H9 (cell line): ENCODE results near the gene COL19A1. TPM values are rescaled to one million over a fixed set of nuclear protein-coding genes. Genes with fewer than 3 reads are reported as not detected.

Source experiments
- DNase-seq: peaks from one replicate; pipeline ENCODE4 v3.0.0-alpha.2; 2017
- H2AFZ ChIP-seq: one replicate; pipeline ENCODE4 v1.6.1; 2013; ENCODE audit warnings: mild to moderate bottlenecking, low read length, control low read depth, moderate library complexity
- H2AK5ac ChIP-seq: 2 replicates; pipeline ENCODE4 v1.6.1; 2013; ENCODE audit warnings: low read length, control low read depth, mixed read lengths; ENCODE audit not compliant: insufficient read length
- H2BK120ac ChIP-seq: one replicate; pipeline ENCODE4 v1.6.1; 2013; ENCODE audit warnings: low read depth, mild to moderate bottlenecking, low read length, control low read depth, inconsistent platforms; ENCODE audit not compliant: poor library complexity, severe bottlenecking
- H2BK12ac ChIP-seq: 2 replicates; pipeline ENCODE4 v1.6.1; 2013; ENCODE audit warnings: low read length, control low read depth, mixed read lengths, low read depth; ENCODE audit not compliant: insufficient read length
- H2BK15ac ChIP-seq: 2 replicates; pipeline ENCODE4 v1.6.1; 2013; ENCODE audit warnings: low read depth, low read length, control low read depth
- H2BK20ac ChIP-seq: one replicate; pipeline ENCODE4 v1.6.1; 2013; ENCODE audit warnings: low read depth, mild to moderate bottlenecking, low read length, control low read depth, inconsistent platforms; ENCODE audit not compliant: poor library complexity, severe bottlenecking
- H2BK5ac ChIP-seq: 2 replicates; pipeline ENCODE4 v1.6.1; 2013; ENCODE audit warnings: low read length, control low read depth, mixed read lengths; ENCODE audit not compliant: insufficient read length
- H3K14ac ChIP-seq: 2 replicates; pipeline ENCODE4 v1.6.1; 2013; ENCODE audit warnings: low read length, control low read depth; ENCODE audit not compliant: insufficient read depth
- H3K18ac ChIP-seq: 2 replicates; pipeline ENCODE4 v1.6.1; 2013; ENCODE audit warnings: low read depth, mild to moderate bottlenecking, mixed read lengths, low read length, control low read depth; ENCODE audit not compliant: insufficient read length
- H3K23ac ChIP-seq: 2 replicates; pipeline ENCODE4 v1.6.1; 2013; ENCODE audit warnings: low read length, control low read depth, mixed read lengths, low read depth; ENCODE audit not compliant: insufficient read length
- H3K23me2 ChIP-seq: 2 replicates; pipeline ENCODE4 v1.6.1; 2013; ENCODE audit warnings: low read depth, mild to moderate bottlenecking, mixed read lengths, low read length, control low read depth; ENCODE audit not compliant: insufficient read length, poor library complexity, severe bottlenecking
- H3K27ac ChIP-seq: 2 replicates; pipeline ENCODE4 v1.5.1; 2013; ENCODE audit warnings: low read length, control low read depth, mixed read lengths, low read depth; ENCODE audit not compliant: insufficient read length
- H3K27me3 ChIP-seq: 2 replicates; pipeline ENCODE4 v1.6.1; 2013; ENCODE audit warnings: low read length, control low read depth, inconsistent platforms; ENCODE audit not compliant: insufficient read depth
- H3K4ac ChIP-seq: 2 replicates; pipeline ENCODE4 v1.6.1; 2013; ENCODE audit warnings: low read depth, mild to moderate bottlenecking, control low read depth, inconsistent platforms, low read length, moderate library complexity
- H3K4me1 ChIP-seq: 2 replicates; pipeline ENCODE4 v1.6.1; 2013; ENCODE audit warnings: low read length, control low read depth, inconsistent platforms; ENCODE audit not compliant: insufficient read depth
- H3K4me2 ChIP-seq: 2 replicates; pipeline ENCODE4 v1.6.1; 2013; ENCODE audit warnings: low read length, control low read depth, mixed read lengths; ENCODE audit not compliant: insufficient read length, insufficient read depth
- H3K56ac ChIP-seq: 2 replicates; pipeline ENCODE4 v1.6.1; 2013; ENCODE audit warnings: low read depth, mild to moderate bottlenecking, mixed read lengths, low read length, control low read depth; ENCODE audit not compliant: insufficient read length
- H3K79me1 ChIP-seq: 2 replicates; pipeline ENCODE4 v1.6.1; 2013; ENCODE audit warnings: low read depth, mild to moderate bottlenecking, moderate library complexity, low read length, control low read depth, inconsistent platforms; ENCODE audit not compliant: insufficient read depth, poor library complexity, severe bottlenecking
- H3K79me2 ChIP-seq: 2 replicates; pipeline ENCODE4 v1.6.1; 2013; ENCODE audit warnings: low read length, control low read depth, inconsistent platforms; ENCODE audit not compliant: insufficient read depth
- H3K9ac ChIP-seq: 2 replicates; pipeline ENCODE4 v1.6.1; 2013; ENCODE audit warnings: low read length, control low read depth, mixed read lengths; ENCODE audit not compliant: insufficient read length; ENCODE audit errors: extremely low read depth
- H3K9me3 ChIP-seq: one replicate; pipeline ENCODE4 v1.6.1; 2013; ENCODE audit warnings: low read depth, low read length, inconsistent platforms; ENCODE audit not compliant: control insufficient read depth
- H3T11ph ChIP-seq: one replicate; pipeline ENCODE4 v1.6.1; 2013; ENCODE audit warnings: mild to moderate bottlenecking, low read length, control low read depth, inconsistent platforms
- H4K20me1 ChIP-seq: one replicate; pipeline ENCODE4 v1.6.1; 2013; ENCODE audit not compliant: control insufficient read depth, insufficient read length, insufficient read depth
- H4K5ac ChIP-seq: 2 replicates; pipeline ENCODE4 v1.6.1; 2013; ENCODE audit warnings: low read depth, mild to moderate bottlenecking, mixed read lengths, low read length, control low read depth; ENCODE audit not compliant: insufficient read length
- H4K8ac ChIP-seq: replicated peaks from 2 replicates; pipeline ENCODE4 v1.6.1; 2013; ENCODE audit warnings: low read length, control low read depth, mixed read lengths, low read depth; ENCODE audit not compliant: insufficient read length
- H4K91ac ChIP-seq: 2 replicates; pipeline ENCODE4 v1.6.1; 2013; ENCODE audit warnings: low read depth, mild to moderate bottlenecking, moderate library complexity, mixed read lengths, low read length, control low read depth; ENCODE audit not compliant: insufficient read length
- H3K27ac Mint-ChIP-seq, 3 experiments: 2 replicates in 2 of 3; 3 replicates in 1 of 3; pipeline ENCODE4 v1.8.0; 2020 to 2021; ENCODE audit warnings: mixed read lengths in 3 of 3, mild to moderate bottlenecking in 1 of 3, moderate library complexity in 1 of 3
- H3K27me3 Mint-ChIP-seq: 2 replicates; pipeline ENCODE4 v1.8.0; 2021; ENCODE audit warnings: low read depth, mild to moderate bottlenecking, moderate library complexity, mixed read lengths
- H3K36me3 Mint-ChIP-seq, 3 experiments: 2 replicates in 2 of 3; 3 replicates in 1 of 3; pipeline ENCODE4 v1.8.0; 2020 to 2021; ENCODE audit warnings: low read depth in 3 of 3, mixed read lengths in 3 of 3; ENCODE audit not compliant: insufficient read depth in 1 of 3
- H3K4me1 Mint-ChIP-seq, 2 experiments: 2 replicates each; pipeline ENCODE4 v1.8.0; 2020; ENCODE audit warnings: mixed read lengths in 2 of 2
- H3K4me3 Mint-ChIP-seq, 2 experiments: 2 replicates in 1 of 2; 3 replicates in 1 of 2; pipeline ENCODE4 v1.8.0; 2020 to 2021; ENCODE audit warnings: mild to moderate bottlenecking in 2 of 2, mixed read lengths in 2 of 2, moderate library complexity in 1 of 2
- H3K9me3 Mint-ChIP-seq, 2 experiments: 2 replicates in 1 of 2; 3 replicates in 1 of 2; pipeline ENCODE4 v1.8.0; 2020; ENCODE audit warnings: mild to moderate bottlenecking in 2 of 2, mixed read lengths in 2 of 2, moderate library complexity in 1 of 2
- CTCF ChIP-seq: fragments of 200-600 bp; sonication (generic); conservative IDR thresholded peaks from 3 replicates; pipeline ENCODE4 v1.8.0; 2021; ENCODE audit warnings: antibody characterized with exemption, mild to moderate bottlenecking
- WGBS: extraction: QIAGEN DNeasy Blood & Tissue Kit; methylation state at CpG from one replicate; pipeline ENCODE4 v1.1.7; 2013; ENCODE audit warnings: missing lambda C conversion rate, low lambda C conversion rate, mixed read lengths; ENCODE audit not compliant: insufficient read length; ENCODE audit errors: extremely low coverage; 5-methylcytosine and 5-hydroxymethylcytosine counted together
- total RNA-seq: library from RNA; stranded (reverse); gene quantifications from 2 replicates; pipeline ENCODE4 v1.2.1, GENCODE V29; 2021

Gene COL19A1
- total RNA-seq, 1 experiment from 2014 or later = not detected

GRCh38 chr6:70210462-70210861 lies 344.1 kb downstream of the COL19A1 start:
- H3K36me3 Mint-ChIP-seq = no peaks in the 10 kb centered on the region
- Histone ChIP-seq H3K9ac (no peak overlapping the region), H2BK20ac (no peak overlapping the region), H4K5ac (no peak overlapping the region), H3K23ac (no peak overlapping the region), H2BK5ac (no peak overlapping the region), H2AFZ (no peak overlapping the region), H3K18ac (no peak overlapping the region), H3K23me2 (no peaks in the 10 kb centered on the region), H3K9me3 (no peaks in the 10 kb centered on the region), H4K91ac (no peak overlapping the region), H3K4ac (no peak overlapping the region), H3K79me1 (no peaks in the 10 kb centered on the region), H3K56ac (no peak overlapping the region), H3T11ph (no peak overlapping the region), H3K4me2 (no peak overlapping the region), H3K4me1 (no peaks in the 10 kb centered on the region), H4K8ac (no peak overlapping the region), H3K27me3 (no peaks in the 10 kb centered on the region), H2BK120ac (no peak overlapping the region), H3K79me2 (no peaks in the 10 kb centered on the region), H2BK12ac (no peak overlapping the region), H2BK15ac (no peak overlapping the region), H2AK5ac (no peak overlapping the region), H4K20me1 (no peaks in the 10 kb centered on the region), H3K14ac (no peak overlapping the region), H3K27ac (no peak overlapping the region)
- no peak overlapping the region for H3K27ac Mint-ChIP-seq
- peak; percentile 59 for TF ChIP-seq CTCF
- H3K9me3 Mint-ChIP-seq = no peaks in the 10 kb centered on the region
- no peak overlapping the region for H3K4me3 Mint-ChIP-seq
- no peak for DNase-seq
- no CpG with 5 or more reads among the region's 2 CpGs for WGBS
- H3K27me3 Mint-ChIP-seq = no peaks in the 10 kb centered on the region
- no peaks in the 10 kb centered on the region for H3K4me1 Mint-ChIP-seq
